ENCODE measurements around the gene CDC42BPA. TPM values are rescaled to one million over a fixed set of nuclear protein-coding genes. Genes with fewer than 3 reads are reported as not detected.

The CDC42BPA gene
- total RNA-seq, 1 experiment from 2014 or later, result 30.1 TPM

- no peak overlapping the region for H3K4ac ChIP-seq (ENCODE audit: low read depth, low read length)
- H3K27ac ChIP-seq (ENCODE audit: insufficient read length, low read depth, low read length), result no peak overlapping the region
- no peaks in the 10 kb centered on the region for H3K23me2 ChIP-seq (ENCODE audit: insufficient read length, low read depth, low read length, poor library complexity, severe bottlenecking)
- Mint-ChIP-seq H3K9me3 (no peaks in the 10 kb centered on the region), H3K4me3 (no peak overlapping the region), H3K27me3 (ENCODE audit: low read depth) (no peaks in the 10 kb centered on the region), H3K36me3 (ENCODE audit: insufficient read depth in 1 of 3, low read depth in 3 of 3) (peaks cover 0 to 10% (median 1%) of the 10 kb centered on the region in 3 experiments; a peak in 4 of 7 replicates), H3K4me1 (peaks cover 8 to 9% of the 10 kb centered on the region in 2 experiments), H3K27ac (no peak overlapping the region)
- H3K23ac ChIP-seq (ENCODE audit: insufficient read length, low read depth, low read length), result no peak overlapping the region
- H2BK20ac ChIP-seq (ENCODE audit: low read depth, low read length, poor library complexity, severe bottlenecking), result no peak overlapping the region
- no peak overlapping the region for H2BK12ac ChIP-seq (ENCODE audit: insufficient read length, low read depth, low read length)
- DNase-seq, result no peak
- H3K14ac ChIP-seq (ENCODE audit: insufficient read depth, low read length), result no peak overlapping the region
- H3K9me3 ChIP-seq (ENCODE audit: control insufficient read depth, low read depth, low read length), result no peaks in the 10 kb centered on the region
- no peak overlapping the region for H3K18ac ChIP-seq (ENCODE audit: insufficient read length, low read depth, low read length)
- no peak overlapping the region for H3K4me2 ChIP-seq (ENCODE audit: insufficient read depth, insufficient read length, low read length)
- no peaks in the 10 kb centered on the region for H3K79me1 ChIP-seq (ENCODE audit: insufficient read depth, low read depth, low read length, poor library complexity, severe bottlenecking)
- H4K20me1 ChIP-seq (ENCODE audit: control insufficient read depth, insufficient read depth, insufficient read length), result no peaks in the 10 kb centered on the region
- H2BK15ac ChIP-seq (ENCODE audit: low read depth, low read length), result no peak overlapping the region
- H4K91ac ChIP-seq (ENCODE audit: insufficient read length, low read depth, low read length), result no peak overlapping the region
- no peaks in the 10 kb centered on the region for H3K79me2 ChIP-seq (ENCODE audit: insufficient read depth, low read length)
- H2BK120ac ChIP-seq (ENCODE audit: low read depth, low read length, poor library complexity, severe bottlenecking), result no peak overlapping the region
- TF ChIP-seq, protein P1, sequence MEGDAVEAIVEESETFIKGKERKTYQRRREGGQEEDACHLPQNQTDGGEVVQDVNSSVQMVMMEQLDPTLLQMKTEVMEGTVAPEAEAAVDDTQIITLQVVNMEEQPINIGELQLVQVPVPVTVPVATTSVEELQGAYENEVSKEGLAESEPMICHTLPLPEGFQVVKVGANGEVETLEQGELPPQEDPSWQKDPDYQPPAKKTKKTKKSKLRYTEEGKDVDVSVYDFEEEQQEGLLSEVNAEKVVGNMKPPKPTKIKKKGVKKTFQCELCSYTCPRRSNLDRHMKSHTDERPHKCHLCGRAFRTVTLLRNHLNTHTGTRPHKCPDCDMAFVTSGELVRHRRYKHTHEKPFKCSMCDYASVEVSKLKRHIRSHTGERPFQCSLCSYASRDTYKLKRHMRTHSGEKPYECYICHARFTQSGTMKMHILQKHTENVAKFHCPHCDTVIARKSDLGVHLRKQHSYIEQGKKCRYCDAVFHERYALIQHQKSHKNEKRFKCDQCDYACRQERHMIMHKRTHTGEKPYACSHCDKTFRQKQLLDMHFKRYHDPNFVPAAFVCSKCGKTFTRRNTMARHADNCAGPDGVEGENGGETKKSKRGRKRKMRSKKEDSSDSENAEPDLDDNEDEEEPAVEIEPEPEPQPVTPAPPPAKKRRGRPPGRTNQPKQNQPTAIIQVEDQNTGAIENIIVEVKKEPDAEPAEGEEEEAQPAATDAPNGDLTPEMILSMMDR (conservative IDR thresholded peaks at IDR 0.05), result no peak
- no peak overlapping the region for H3K9ac ChIP-seq (ENCODE audit: extremely low read depth, insufficient read length, low read length)
- no peak overlapping the region for H3K56ac ChIP-seq (ENCODE audit: insufficient read length, low read depth, low read length)
- WGBS (ENCODE audit: extremely low coverage, insufficient read length, low lambda C conversion rate), result no CpG with 5 or more reads among the region's 4 CpGs
- H2AFZ ChIP-seq (ENCODE audit: low read length), result no peak overlapping the region
- H3K27me3 ChIP-seq (ENCODE audit: insufficient read depth, low read length), result no peaks in the 10 kb centered on the region
- no peak overlapping the region for H4K5ac ChIP-seq (ENCODE audit: insufficient read length, low read depth, low read length)
- no peak overlapping the region for H3T11ph ChIP-seq (ENCODE audit: low read length)
- H2BK5ac ChIP-seq (ENCODE audit: insufficient read length, low read length), result no peak overlapping the region
- H4K8ac ChIP-seq (replicated peaks; ENCODE audit: insufficient read length, low read depth, low read length), result no peak overlapping the region
- H3K4me1 ChIP-seq (ENCODE audit: insufficient read depth, low read length), result no peaks in the 10 kb centered on the region
- no peak overlapping the region for H2AK5ac ChIP-seq (ENCODE audit: insufficient read length, low read length)
These were observed 162.6 kb downstream of the CDC42BPA start for GRCh38 chr1:227155688-227156087.

All from H9 (cell line).